Measurements from ENCODE around the gene SLFN13.
A peak's percentile ranks its signal among the peaks of the same experiment; 100 is the strongest.
"Not testable (repeated sequence)": the region's sequence is repeated elsewhere in the genome, so short reads cannot be mapped to it uniquely, and the experiment has no call there.

Gene SLFN13

GRCh38 chr17:35448214-35448898 is at the start of gene SLFN13:
Gene SLFN13 (minus strand): TSS chr17:35448766. CDS start chr17:35445680, 3,086 bp downstream.
- no peak for DNase-seq

GRCh38 chr17:35496451-35497290 is 48.1 kb upstream of the SLFN13 start:
- no peak for DNase-seq

GRCh38 chr17:35493040-35493439 is 44.5 kb upstream of the SLFN13 start:
- no peak for DNase-seq

GRCh38 chr17:35491417-35491816 is 42.9 kb upstream of the SLFN13 start:
- no peak for DNase-seq

- DNase-seq: no peak
Observed at GRCh38 chr17:35489944-35490343, 41.4 kb upstream of the SLFN13 start.

GRCh38 chr17:35488991-35489390 is 40.4 kb upstream of the SLFN13 start:
- DNase-seq: no peak

GRCh38 chr17:35486920-35487732 is 38.6 kb upstream of the SLFN13 start:
- no peak for DNase-seq

- no peak for DNase-seq
Observed at GRCh38 chr17:35479271-35479670, 30.7 kb upstream of the SLFN13 start.

GRCh38 chr17:35477248-35477647 is 28.7 kb upstream of the SLFN13 start:
- DNase-seq: no peak

GRCh38 chr17:35476283-35476820 is 27.8 kb upstream of the SLFN13 start:
- DNase-seq: no peak

- no peak for DNase-seq
Observed at GRCh38 chr17:35468475-35468874, 19.9 kb upstream of the SLFN13 start.

GRCh38 chr17:35467824-35468223 is 19.3 kb upstream of the SLFN13 start:
- no peak for DNase-seq

GRCh38 chr17:35460354-35460851 is 11.8 kb upstream of the SLFN13 start:
- peak; percentile 26 for DNase-seq

- DNase-seq: not testable (repeated sequence)
Observed at GRCh38 chr17:35454035-35454434, 5.5 kb upstream of the SLFN13 start.

- no peak for DNase-seq
Observed at GRCh38 chr17:35453171-35453570, 4.6 kb upstream of the SLFN13 start.

- DNase-seq: no peak
Observed at GRCh38 chr17:35449371-35449931, 885 bp upstream of the SLFN13 start.

- no peak for DNase-seq
Observed at GRCh38 chr17:35448899-35449227, 297 bp upstream of the SLFN13 start.

GRCh38 chr17:35447499-35447898 is 1.1 kb downstream of the SLFN13 start:
- DNase-seq: no peak

- no peak for DNase-seq
Observed at GRCh38 chr17:35438433-35438832, 10.1 kb downstream of the SLFN13 start.

GRCh38 chr17:35433075-35433894 is 15.3 kb downstream of the SLFN13 start:
- DNase-seq: no peak

- DNase-seq: no peak
Observed at GRCh38 chr17:35432176-35433074, 16.1 kb downstream of the SLFN13 start, which contains the start of gene SLFN12. Gene SLFN12 (minus strand): TSS chr17:35432500. CDS start chr17:35423028, 9,472 bp downstream.

Data from NCI-H187 treated with DMSO at 0.1 percent for 48 hours (cell line).